ENCODE measurements around the gene MCHR1. TPM values are rescaled to one million over a fixed set of nuclear protein-coding genes. Genes with fewer than 3 reads are reported as not detected.
A peak's percentile ranks its signal among the peaks of the same experiment; 100 is the strongest.

The MCHR1 gene
- polyA plus RNA-seq, 6 donors from 2014 or later, result not detected

GRCh38 chr22:40685406-40685805, 6.1 kb downstream of the MCHR1 start:
- H3K27ac Mint-ChIP-seq, result no peak overlapping the region
- H3K36me3 Mint-ChIP-seq, result no peaks in the 10 kb centered on the region
- peaks cover 15 to 30% (median 25%) of the 10 kb centered on the region in 3 donors for H3K27me3 Mint-ChIP-seq
- ATAC-seq (ENCODE audit: low read depth in 2 of 2) (no peak), DNase-seq (no peak)
- no peaks in the 10 kb centered on the region for H3K9me3 Mint-ChIP-seq
- H3K4me3 Mint-ChIP-seq, result no peak overlapping the region
- peaks cover 4 to 13% (median 7%) of the 10 kb centered on the region in 3 donors for H3K4me1 Mint-ChIP-seq

GRCh38 chr22:40687706-40688105, 8.4 kb downstream of the MCHR1 start:
- Mint-ChIP-seq H3K27ac (no peak overlapping the region), H3K4me3 (no peak overlapping the region), H3K9me3 (no peaks in the 10 kb centered on the region), H3K27me3 (peaks cover 9 to 16% (median 9%) of the 10 kb centered on the region in 3 donors), H3K4me1 (peaks cover 4 to 7% (median 7%) of the 10 kb centered on the region in 3 donors), H3K36me3 (no peaks in the 10 kb centered on the region)
- DNase-seq, result no peak
- no peak for ATAC-seq (ENCODE audit: low read depth in 2 of 2)

- H3K9me3 Mint-ChIP-seq, result no peaks in the 10 kb centered on the region
- H3K4me3 Mint-ChIP-seq, result no peak overlapping the region
- peaks cover under 1 to 5% (median 3%) of the 10 kb centered on the region in 3 donors for H3K27me3 Mint-ChIP-seq
- no peak overlapping the region for H3K27ac Mint-ChIP-seq
- no peaks in the 10 kb centered on the region for H3K4me1 Mint-ChIP-seq
- H3K36me3 Mint-ChIP-seq, result no peaks in the 10 kb centered on the region
- ATAC-seq (ENCODE audit: low read depth in 2 of 2), result no peak
- no peak for DNase-seq
Measured at GRCh38 chr22:40690370-40690769, 11.1 kb downstream of the MCHR1 start.

GRCh38 chr22:40691532-40691931, 12.2 kb downstream of the MCHR1 start:
- H3K4me1 Mint-ChIP-seq, result no peaks in the 10 kb centered on the region
- no peaks in the 10 kb centered on the region for H3K36me3 Mint-ChIP-seq
- H3K9me3 Mint-ChIP-seq, result no peaks in the 10 kb centered on the region
- ATAC-seq (ENCODE audit: low read depth in 2 of 2) (no peak), DNase-seq (no peak)
- H3K4me3 Mint-ChIP-seq, result no peak overlapping the region
- no peak overlapping the region for H3K27ac Mint-ChIP-seq
- H3K27me3 Mint-ChIP-seq, result peaks cover 0 to 5% (median 0%) of the 10 kb centered on the region in 3 donors

GRCh38 chr22:40694411-40694810, 15.1 kb downstream of the MCHR1 start:
- Mint-ChIP-seq H3K27me3 (peaks cover 0 to 7% (median 5%) of the 10 kb centered on the region in 3 donors), H3K4me3 (no peak overlapping the region), H3K27ac (peak overlapping the region in 4 of 6 donors; percentile 6 to 92 (median 20)), H3K9me3 (no peaks in the 10 kb centered on the region), H3K4me1 (no peaks in the 10 kb centered on the region), H3K36me3 (no peaks in the 10 kb centered on the region)
- DNase-seq, result no peak
- no peak for ATAC-seq (ENCODE audit: low read depth in 2 of 2)

- no peaks in the 10 kb centered on the region for H3K36me3 Mint-ChIP-seq
- no peak overlapping the region for H3K4me3 Mint-ChIP-seq
- DNase-seq, result no peak
- H3K9me3 Mint-ChIP-seq, result no peaks in the 10 kb centered on the region
- peak overlapping the region in 1 of 6 donors; percentile 18 for H3K27ac Mint-ChIP-seq
- peaks cover 0 to 7% (median 0%) of the 10 kb centered on the region in 3 donors for H3K27me3 Mint-ChIP-seq
- no peak for ATAC-seq (ENCODE audit: low read depth in 2 of 2)
- H3K4me1 Mint-ChIP-seq, result peaks cover 3 to 9% (median 6%) of the 10 kb centered on the region in 3 donors
Measured at GRCh38 chr22:40701274-40701673, 22.0 kb downstream of the MCHR1 start.

- Mint-ChIP-seq H3K27me3 (peaks cover 0 to 3% (median 0%) of the 10 kb centered on the region in 3 donors), H3K4me1 (peaks cover 3 to 9% (median 6%) of the 10 kb centered on the region in 3 donors), H3K9me3 (peaks cover 0 to 3% (median 0%) of the 10 kb centered on the region in 7 donors), H3K27ac (peak overlapping the region in 2 of 6 donors; percentile 11 to 67), H3K4me3 (no peak overlapping the region), H3K36me3 (no peaks in the 10 kb centered on the region)
- ATAC-seq (ENCODE audit: low read depth in 2 of 2), result no peak
- DNase-seq, result no peak
Measured at GRCh38 chr22:40703174-40703573, 23.9 kb downstream of the MCHR1 start.

GRCh38 chr22:40703736-40704135, 24.5 kb downstream of the MCHR1 start:
- no peak overlapping the region for H3K4me3 Mint-ChIP-seq
- no peaks in the 10 kb centered on the region for H3K27me3 Mint-ChIP-seq
- no peak for DNase-seq
- peaks cover 0 to 3% (median 0%) of the 10 kb centered on the region in 7 donors for H3K9me3 Mint-ChIP-seq
- H3K27ac Mint-ChIP-seq, result no peak overlapping the region
- ATAC-seq (ENCODE audit: low read depth in 2 of 2), result no peak
- no peaks in the 10 kb centered on the region for H3K36me3 Mint-ChIP-seq
- H3K4me1 Mint-ChIP-seq, result peaks cover 3 to 9% (median 6%) of the 10 kb centered on the region in 3 donors

- no peaks in the 10 kb centered on the region for H3K36me3 Mint-ChIP-seq
- peaks cover 3 to 9% (median 6%) of the 10 kb centered on the region in 3 donors for H3K4me1 Mint-ChIP-seq
- peaks cover 0 to 3% (median 0%) of the 10 kb centered on the region in 7 donors for H3K9me3 Mint-ChIP-seq
- H3K4me3 Mint-ChIP-seq, result no peak overlapping the region
- no peaks in the 10 kb centered on the region for H3K27me3 Mint-ChIP-seq
- DNase-seq, result no peak
- ATAC-seq (ENCODE audit: low read depth in 2 of 2), result no peak
- H3K27ac Mint-ChIP-seq, result no peak overlapping the region
Measured at GRCh38 chr22:40705918-40706682, 26.8 kb downstream of the MCHR1 start.

GRCh38 chr22:40707154-40707553, 27.9 kb downstream of the MCHR1 start:
- H3K27me3 Mint-ChIP-seq, result peaks cover 0 to 6% (median 0%) of the 10 kb centered on the region in 3 donors
- no peak for ATAC-seq (ENCODE audit: low read depth in 2 of 2)

GRCh38 chr22:40708177-40708576, 28.9 kb downstream of the MCHR1 start:
- no peak overlapping the region for H3K27ac Mint-ChIP-seq
- peaks cover 0 to 6% (median 0%) of the 10 kb centered on the region in 3 donors for H3K27me3 Mint-ChIP-seq
- no peak overlapping the region for H3K4me3 Mint-ChIP-seq
- peaks cover under 1 to 4% (median 2%) of the 10 kb centered on the region in 3 donors for H3K4me1 Mint-ChIP-seq
- no peaks in the 10 kb centered on the region for H3K36me3 Mint-ChIP-seq
- ATAC-seq (ENCODE audit: low read depth in 2 of 2), result no peak
- DNase-seq, result no peak
- peaks cover 0 to 3% (median 0%) of the 10 kb centered on the region in 7 donors for H3K9me3 Mint-ChIP-seq

More at GRCh38 chr22:40707154-40707553, 27.9 kb downstream of the MCHR1 start:
- Mint-ChIP-seq H3K4me1 (peaks cover 3 to 9% (median 6%) of the 10 kb centered on the region in 3 donors), H3K27ac (peak overlapping the region in 1 of 6 donors; percentile 18), H3K9me3 (peaks cover 0 to 3% (median 0%) of the 10 kb centered on the region in 7 donors), H3K4me3 (no peak overlapping the region), H3K36me3 (no peaks in the 10 kb centered on the region)
- DNase-seq, result no peak

GRCh38 chr22:40709752-40710413, 30.6 kb downstream of the MCHR1 start:
- DNase-seq, result no peak
- H3K4me1 Mint-ChIP-seq, result peaks cover 2 to 6% (median 5%) of the 10 kb centered on the region in 3 donors
- no peak overlapping the region for H3K27ac Mint-ChIP-seq
- no peaks in the 10 kb centered on the region for H3K36me3 Mint-ChIP-seq
- H3K9me3 Mint-ChIP-seq, result peaks cover 0 to 3% (median 0%) of the 10 kb centered on the region in 7 donors
- H3K27me3 Mint-ChIP-seq, result peaks cover 4 to 13% (median 5%) of the 10 kb centered on the region in 3 donors
- no peak for ATAC-seq (ENCODE audit: low read depth in 2 of 2)
- no peak overlapping the region for H3K4me3 Mint-ChIP-seq

GRCh38 chr22:40712311-40712710, 33.0 kb downstream of the MCHR1 start:
- no peak overlapping the region for H3K4me3 Mint-ChIP-seq
- H3K27ac Mint-ChIP-seq, result no peak overlapping the region
- H3K9me3 Mint-ChIP-seq, result no peaks in the 10 kb centered on the region
- peaks cover 3 to 7% (median 7%) of the 10 kb centered on the region in 3 donors for H3K4me1 Mint-ChIP-seq
- DNase-seq (no peak), ATAC-seq (ENCODE audit: low read depth in 2 of 2) (no peak)
- H3K27me3 Mint-ChIP-seq, result peaks cover 6 to 18% (median 8%) of the 10 kb centered on the region in 3 donors
- no peaks in the 10 kb centered on the region for H3K36me3 Mint-ChIP-seq

Measured in naive B cell (primary cell).